Measurements from ENCODE around the gene GP2. TPM values are rescaled to one million over a fixed set of nuclear protein-coding genes. Genes with fewer than 3 reads are reported as not detected.

GP2 gene
- total RNA-seq, 1 donor from 2014 or later: not detected

Other genes starting within 250 kb of the GP2 start
- not detected in 2 replicates for gene UMOD, start 25.2 kb upstream of the GP2 start, total RNA-seq
- gene PDILT, start 77.2 kb upstream of the GP2 start, total RNA-seq: not detected in 2 replicates
- gene ACSM5, start 82.0 kb upstream of the GP2 start, total RNA-seq: 2.0 and 2.7 TPM in 2 replicates
- not detected in 2 replicates for gene ACSM2A, start 124.0 kb upstream of the GP2 start, total RNA-seq
- not detected in 2 replicates for gene ACSM2B, start 248.9 kb upstream of the GP2 start, total RNA-seq

Data from myocyte (in vitro differentiated cells).